HEK293 (cell line): ENCODE data around the gene C6orf47.

Experiments
- HOXC10 ChIP-seq: sonication (generic); formaldehyde crosslinking; IDR thresholded peaks from 2 replicates; pipeline ENCODE4 v1.8.1; 2023; ENCODE audit warnings: mild to moderate bottlenecking, missing genetic modification reagents
- KLF1 ChIP-seq: fragments of 450-650 bp; formaldehyde crosslinking; IDR thresholded peaks from 2 replicates; pipeline ENCODE4 v1.5.1; 2016; ENCODE audit warnings: missing biosample characterization, missing genetic modification characterization
- KLF17 ChIP-seq: fragments of 450-650 bp; formaldehyde crosslinking; IDR thresholded peaks from 2 replicates; pipeline ENCODE4 v1.5.1; 2016; ENCODE audit warnings: missing biosample characterization, missing genetic modification characterization
- KLF9 ChIP-seq: fragments of 450-650 bp; formaldehyde crosslinking; IDR thresholded peaks from 2 replicates; pipeline ENCODE4 v1.5.1; 2016; ENCODE audit warnings: missing biosample characterization, missing genetic modification characterization, low read depth
- OVOL3 ChIP-seq: fragments of 450-650 bp; formaldehyde crosslinking; IDR thresholded peaks from 2 replicates; pipeline ENCODE4 v1.5.1; 2016; ENCODE audit warnings: missing biosample characterization, missing genetic modification characterization
- PATZ1 ChIP-seq: fragments of 450-650 bp; formaldehyde crosslinking; IDR thresholded peaks from 2 replicates; pipeline ENCODE4 v1.5.1; 2016; ENCODE audit warnings: missing biosample characterization, missing genetic modification characterization
- RBAK ChIP-seq: fragments of 450-650 bp; formaldehyde crosslinking; IDR thresholded peaks from 2 replicates; pipeline ENCODE4 v1.5.1; 2016; ENCODE audit warnings: missing biosample characterization, missing genetic modification characterization
- SP2 ChIP-seq: fragments of 450-650 bp; formaldehyde crosslinking; IDR thresholded peaks from 2 replicates; pipeline ENCODE4 v1.5.1; 2016; ENCODE audit warnings: missing biosample characterization, missing genetic modification characterization
- ZBTB17 ChIP-seq: fragments of 450-650 bp; formaldehyde crosslinking; IDR thresholded peaks from 2 replicates; pipeline ENCODE4 v1.5.1; 2016; ENCODE audit warnings: missing biosample characterization, missing genetic modification characterization
- ZBTB48 ChIP-seq: fragments of 450-650 bp; formaldehyde crosslinking; IDR thresholded peaks from 2 replicates; pipeline ENCODE4 v1.5.1; 2016; ENCODE audit warnings: missing biosample characterization, missing genetic modification characterization
- ZEB2 ChIP-seq: fragments of 450-650 bp; formaldehyde crosslinking; IDR thresholded peaks from 2 replicates; pipeline ENCODE4 v1.5.1; 2016; ENCODE audit warnings: missing biosample characterization, missing genetic modification characterization
- ZFP37 ChIP-seq: fragments of 450-650 bp; formaldehyde crosslinking; IDR thresholded peaks from 2 replicates; pipeline ENCODE4 v1.5.1; 2016; ENCODE audit warnings: missing biosample characterization, missing genetic modification characterization
- ZNF223 ChIP-seq: fragments of 450-650 bp; formaldehyde crosslinking; IDR thresholded peaks from 2 replicates; pipeline ENCODE4 v1.5.1; 2016; ENCODE audit warnings: missing biosample characterization, missing genetic modification characterization
- ZNF239 ChIP-seq: fragments of 450-650 bp; formaldehyde crosslinking; IDR thresholded peaks from 2 replicates; pipeline ENCODE4 v1.5.1; 2016; ENCODE audit warnings: missing biosample characterization, missing genetic modification characterization
- ZNF280D ChIP-seq: fragments of 450-650 bp; formaldehyde crosslinking; IDR thresholded peaks from 2 replicates; pipeline ENCODE4 v1.5.1; 2016; ENCODE audit warnings: missing biosample characterization, missing genetic modification characterization
- ZNF501 ChIP-seq: fragments of 450-650 bp; formaldehyde crosslinking; IDR thresholded peaks from 2 replicates; pipeline ENCODE4 v1.5.1; 2016; ENCODE audit warnings: missing biosample characterization, missing genetic modification characterization
- ZNF561 ChIP-seq: fragments of 450-650 bp; IDR thresholded peaks from 2 replicates; pipeline ENCODE4 v1.5.1; 2018; ENCODE audit warnings: missing biosample characterization, missing genetic modification characterization, borderline replicate concordance
- ZNF596 ChIP-seq: fragments of 450-650 bp; IDR thresholded peaks from 2 replicates; pipeline ENCODE4 v1.5.0; 2018; ENCODE audit warnings: missing biosample characterization, mild to moderate bottlenecking, missing genetic modification characterization, moderate library complexity
- TF ChIP-seq, protein P1 (sequence below): fragments of 450-650 bp; formaldehyde crosslinking; IDR thresholded peaks from 2 replicates; pipeline ENCODE4 v1.5.1; 2016; ENCODE audit warnings: missing biosample characterization, missing genetic modification characterization
- TF ChIP-seq, protein P2 (sequence below): fragments of 450-650 bp; formaldehyde crosslinking; IDR thresholded peaks from 2 replicates; pipeline ENCODE4 v1.5.1; 2016; ENCODE audit warnings: missing biosample characterization, missing genetic modification characterization
- TF ChIP-seq, protein P3 (sequence below): fragments of 450-650 bp; formaldehyde crosslinking; IDR thresholded peaks from 2 replicates; pipeline ENCODE4 v1.5.1; 2016; ENCODE audit warnings: missing biosample characterization, missing genetic modification characterization
- TF ChIP-seq, protein P4 (sequence below): fragments of 450-650 bp; formaldehyde crosslinking; IDR thresholded peaks from 2 replicates; pipeline ENCODE4 v1.5.1; 2016; ENCODE audit warnings: missing biosample characterization, missing genetic modification characterization

C6orf47 gene

GRCh38 chr6:31620586-31621319 lies 39.8 kb downstream of the C6orf47 start, which contains the start of gene PRRC2A (continued):
- TF ChIP-seq, protein P1, sequence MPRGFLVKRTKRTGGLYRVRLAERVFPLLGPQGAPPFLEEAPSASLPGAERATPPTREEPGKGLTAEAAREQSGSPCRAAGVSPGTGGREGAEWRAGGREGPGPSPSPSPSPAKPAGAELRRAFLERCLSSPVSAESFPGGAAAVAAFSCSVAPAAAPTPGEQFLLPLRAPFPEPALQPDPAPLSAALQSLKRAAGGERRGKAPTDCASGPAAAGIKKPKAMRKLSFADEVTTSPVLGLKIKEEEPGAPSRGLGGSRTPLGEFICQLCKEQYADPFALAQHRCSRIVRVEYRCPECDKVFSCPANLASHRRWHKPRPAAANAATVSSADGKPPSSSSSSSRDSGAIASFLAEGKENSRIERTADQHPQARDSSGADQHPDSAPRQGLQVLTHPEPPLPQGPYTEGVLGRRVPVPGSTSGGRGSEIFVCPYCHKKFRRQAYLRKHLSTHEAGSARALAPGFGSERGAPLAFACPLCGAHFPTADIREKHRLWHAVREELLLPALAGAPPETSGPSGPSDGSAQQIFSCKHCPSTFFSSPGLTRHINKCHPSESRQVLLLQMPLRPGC: peak; percentile 79; the same call in 1 of the 2 replicates
- peak; percentile 96 for TF ChIP-seq KLF17
- no peak for TF ChIP-seq ZBTB17
- peak; percentile 81 for TF ChIP-seq ZNF501 (tag by site-specific recombination)
- TF ChIP-seq ZFP37: peak; percentile 95
- TF ChIP-seq, protein P2, sequence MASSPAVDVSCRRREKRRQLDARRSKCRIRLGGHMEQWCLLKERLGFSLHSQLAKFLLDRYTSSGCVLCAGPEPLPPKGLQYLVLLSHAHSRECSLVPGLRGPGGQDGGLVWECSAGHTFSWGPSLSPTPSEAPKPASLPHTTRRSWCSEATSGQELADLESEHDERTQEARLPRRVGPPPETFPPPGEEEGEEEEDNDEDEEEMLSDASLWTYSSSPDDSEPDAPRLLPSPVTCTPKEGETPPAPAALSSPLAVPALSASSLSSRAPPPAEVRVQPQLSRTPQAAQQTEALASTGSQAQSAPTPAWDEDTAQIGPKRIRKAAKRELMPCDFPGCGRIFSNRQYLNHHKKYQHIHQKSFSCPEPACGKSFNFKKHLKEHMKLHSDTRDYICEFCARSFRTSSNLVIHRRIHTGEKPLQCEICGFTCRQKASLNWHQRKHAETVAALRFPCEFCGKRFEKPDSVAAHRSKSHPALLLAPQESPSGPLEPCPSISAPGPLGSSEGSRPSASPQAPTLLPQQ (tag by site-specific recombination): peak; percentile 94
- TF ChIP-seq OVOL3: peak; percentile 31; the same call in 1 of the 2 replicates
- TF ChIP-seq, protein P3, sequence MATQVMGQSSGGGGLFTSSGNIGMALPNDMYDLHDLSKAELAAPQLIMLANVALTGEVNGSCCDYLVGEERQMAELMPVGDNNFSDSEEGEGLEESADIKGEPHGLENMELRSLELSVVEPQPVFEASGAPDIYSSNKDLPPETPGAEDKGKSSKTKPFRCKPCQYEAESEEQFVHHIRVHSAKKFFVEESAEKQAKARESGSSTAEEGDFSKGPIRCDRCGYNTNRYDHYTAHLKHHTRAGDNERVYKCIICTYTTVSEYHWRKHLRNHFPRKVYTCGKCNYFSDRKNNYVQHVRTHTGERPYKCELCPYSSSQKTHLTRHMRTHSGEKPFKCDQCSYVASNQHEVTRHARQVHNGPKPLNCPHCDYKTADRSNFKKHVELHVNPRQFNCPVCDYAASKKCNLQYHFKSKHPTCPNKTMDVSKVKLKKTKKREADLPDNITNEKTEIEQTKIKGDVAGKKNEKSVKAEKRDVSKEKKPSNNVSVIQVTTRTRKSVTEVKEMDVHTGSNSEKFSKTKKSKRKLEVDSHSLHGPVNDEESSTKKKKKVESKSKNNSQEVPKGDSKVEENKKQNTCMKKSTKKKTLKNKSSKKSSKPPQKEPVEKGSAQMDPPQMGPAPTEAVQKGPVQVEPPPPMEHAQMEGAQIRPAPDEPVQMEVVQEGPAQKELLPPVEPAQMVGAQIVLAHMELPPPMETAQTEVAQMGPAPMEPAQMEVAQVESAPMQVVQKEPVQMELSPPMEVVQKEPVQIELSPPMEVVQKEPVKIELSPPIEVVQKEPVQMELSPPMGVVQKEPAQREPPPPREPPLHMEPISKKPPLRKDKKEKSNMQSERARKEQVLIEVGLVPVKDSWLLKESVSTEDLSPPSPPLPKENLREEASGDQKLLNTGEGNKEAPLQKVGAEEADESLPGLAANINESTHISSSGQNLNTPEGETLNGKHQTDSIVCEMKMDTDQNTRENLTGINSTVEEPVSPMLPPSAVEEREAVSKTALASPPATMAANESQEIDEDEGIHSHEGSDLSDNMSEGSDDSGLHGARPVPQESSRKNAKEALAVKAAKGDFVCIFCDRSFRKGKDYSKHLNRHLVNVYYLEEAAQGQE: peak; percentile 52
- TF ChIP-seq HOXC10 (CRISPR knock-in tag): peak; percentile 25; the same call in 1 of the 2 replicates
- TF ChIP-seq ZNF223 (tag by site-specific recombination): peak; percentile 27; the same call in 1 of the 2 replicates
- TF ChIP-seq SP2 (tag by site-specific recombination): peak; percentile 5; the same call in 1 of the 2 replicates
- peak; percentile 89 for TF ChIP-seq ZNF280D (tag by site-specific recombination)
- TF ChIP-seq KLF9 (tag by site-specific recombination): peak; percentile 70
- TF ChIP-seq ZBTB48: peak; percentile 69; the same call in 1 of the 2 replicates
- TF ChIP-seq RBAK (tag by site-specific recombination): no peak
- TF ChIP-seq ZNF239: 0 out of 2 replicates have a peak, but pooled peaks have one; percentile 37
- TF ChIP-seq, protein P4, sequence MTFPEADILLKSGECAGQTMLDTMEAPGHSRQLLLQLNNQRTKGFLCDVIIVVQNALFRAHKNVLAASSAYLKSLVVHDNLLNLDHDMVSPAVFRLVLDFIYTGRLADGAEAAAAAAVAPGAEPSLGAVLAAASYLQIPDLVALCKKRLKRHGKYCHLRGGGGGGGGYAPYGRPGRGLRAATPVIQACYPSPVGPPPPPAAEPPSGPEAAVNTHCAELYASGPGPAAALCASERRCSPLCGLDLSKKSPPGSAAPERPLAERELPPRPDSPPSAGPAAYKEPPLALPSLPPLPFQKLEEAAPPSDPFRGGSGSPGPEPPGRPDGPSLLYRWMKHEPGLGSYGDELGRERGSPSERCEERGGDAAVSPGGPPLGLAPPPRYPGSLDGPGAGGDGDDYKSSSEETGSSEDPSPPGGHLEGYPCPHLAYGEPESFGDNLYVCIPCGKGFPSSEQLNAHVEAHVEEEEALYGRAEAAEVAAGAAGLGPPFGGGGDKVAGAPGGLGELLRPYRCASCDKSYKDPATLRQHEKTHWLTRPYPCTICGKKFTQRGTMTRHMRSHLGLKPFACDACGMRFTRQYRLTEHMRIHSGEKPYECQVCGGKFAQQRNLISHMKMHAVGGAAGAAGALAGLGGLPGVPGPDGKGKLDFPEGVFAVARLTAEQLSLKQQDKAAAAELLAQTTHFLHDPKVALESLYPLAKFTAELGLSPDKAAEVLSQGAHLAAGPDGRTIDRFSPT (tag by site-specific recombination): peak; percentile 37; the same call in 1 of the 2 replicates
- peak; percentile 93 for TF ChIP-seq PATZ1 (tag by site-specific recombination)
- TF ChIP-seq KLF1 (tag by site-specific recombination): 0 out of 2 replicates have a peak, but pooled peaks have one; percentile 11
- peak; percentile 87 for TF ChIP-seq ZEB2
- peak; percentile 75 for TF ChIP-seq ZNF561 (tag by site-specific recombination)
- TF ChIP-seq ZNF596 (tag by site-specific recombination): 0 out of 2 replicates have a peak, but pooled peaks have one; percentile 35
